ENCODE data around the gene EDDM13. TPM values are rescaled to one million over a fixed set of nuclear protein-coding genes. Genes with fewer than 3 reads are reported as not detected.
"Not testable (repeated sequence)": the region's sequence is repeated elsewhere in the genome, so short reads cannot be mapped to it uniquely, and the experiment has no call there.

Gene EDDM13
- total and polyA plus RNA-seq, 7 experiments from 2014 or later, result 1.3 to 3.0 TPM; not detected in 5

GRCh38 chr19:56321254-56321988, 48.9 kb downstream of the EDDM13 start:
- H3K4me1 Mint-ChIP-seq, result peaks cover 0 to 2% (median 0%) of the 10 kb centered on the region in 7 donors
- no peak overlapping the region for H3K27ac ChIP-seq (ENCODE audit: low read depth, low read length)
- intact Hi-C loops (cut with micrococcal nuclease), result no loop called here
- H3K36me3 Mint-ChIP-seq, result peaks cover 0 to 5% (median 0%) of the 10 kb centered on the region in 5 donors
- H3K9me3 ChIP-seq (ENCODE audit: control insufficient read depth in 2 of 3, low read length in 3 of 3), result no peaks in the 10 kb centered on the region
- H3K4me3 Mint-ChIP-seq, result no peak overlapping the region
- H3K27me3 ChIP-seq (ENCODE audit: control insufficient read depth in 2 of 2, insufficient read depth in 2 of 2, low read length in 2 of 2), result no peaks in the 10 kb centered on the region
- H3K4me3 ChIP-seq (ENCODE audit: low read length), result no peak overlapping the region
- POLR2A ChIA-PET, result no interaction called here
- H3K27ac Mint-ChIP-seq, result no peak overlapping the region
- no peaks in the 10 kb centered on the region for H3K36me3 ChIP-seq (ENCODE audit: control insufficient read depth in 2 of 3, insufficient read depth in 3 of 3, low read length in 3 of 3)
- no peaks in the 10 kb centered on the region for H3K4me1 ChIP-seq (ENCODE audit: control insufficient read depth in 2 of 2, insufficient read depth in 2 of 2, low read length in 2 of 2)
- CTCF ChIA-PET, result no interaction called here
- ATAC-seq, result no peak
- H3K27me3 Mint-ChIP-seq, result peaks cover 0 to 10% (median 4%) of the 10 kb centered on the region in 5 donors
- peaks cover 0 to 5% (median under 1%) of the 10 kb centered on the region in 11 donors for H3K9me3 Mint-ChIP-seq
- no peak for DNase-seq

GRCh38 chr19:56321989-56322440, 49.5 kb downstream of the EDDM13 start:
- H3K4me1 ChIP-seq (ENCODE audit: control insufficient read depth in 2 of 2, insufficient read depth in 2 of 2, low read length in 2 of 2), result no peaks in the 10 kb centered on the region
- POLR2A ChIA-PET, result no interaction called here
- intact Hi-C loops (cut with micrococcal nuclease), result no loop called here

GRCh38 chr19:56324436-56324835, 51.9 kb downstream of the EDDM13 start:
- H3K27ac ChIP-seq (ENCODE audit: low read depth, low read length), result no peak overlapping the region
- Mint-ChIP-seq H3K4me3 (no peak overlapping the region), H3K36me3 (peaks cover 0 to 5% (median 0%) of the 10 kb centered on the region in 5 donors), H3K27me3 (peaks cover 0 to 10% (median 4%) of the 10 kb centered on the region in 5 donors), H3K4me1 (peaks cover 0 to 2% (median 0%) of the 10 kb centered on the region in 7 donors), H3K9me3 (peaks cover 0 to 8% (median 4%) of the 10 kb centered on the region in 11 donors), H3K27ac (no peak overlapping the region)
- intact Hi-C loops (cut with micrococcal nuclease), result no loop called here
- POLR2A ChIA-PET, result no interaction called here
- CTCF ChIA-PET, result no interaction called here
- H3K36me3 ChIP-seq (ENCODE audit: control insufficient read depth in 2 of 3, insufficient read depth in 3 of 3, low read length in 3 of 3), result no peaks in the 10 kb centered on the region
- H3K4me3 ChIP-seq (ENCODE audit: low read length), result no peak overlapping the region
- no peaks in the 10 kb centered on the region for H3K27me3 ChIP-seq (ENCODE audit: control insufficient read depth in 2 of 2, insufficient read depth in 2 of 2, low read length in 2 of 2)
- DNase-seq, result no peak
- no peak for ATAC-seq
- H3K9me3 ChIP-seq (ENCODE audit: control insufficient read depth in 2 of 3, low read length in 3 of 3), result no peaks in the 10 kb centered on the region
- no peaks in the 10 kb centered on the region for H3K4me1 ChIP-seq (ENCODE audit: control insufficient read depth in 2 of 2, insufficient read depth in 2 of 2, low read length in 2 of 2)

More at GRCh38 chr19:56321989-56322440, 49.5 kb downstream of the EDDM13 start:
- Mint-ChIP-seq H3K4me3 (no peak overlapping the region), H3K4me1 (peaks cover 0 to 2% (median 0%) of the 10 kb centered on the region in 7 donors), H3K27me3 (peaks cover 0 to 10% (median 4%) of the 10 kb centered on the region in 5 donors), H3K27ac (no peak overlapping the region), H3K9me3 (peaks cover 0 to 5% (median 2%) of the 10 kb centered on the region in 11 donors), H3K36me3 (peaks cover 0 to 5% (median 0%) of the 10 kb centered on the region in 5 donors)
- no peak for DNase-seq
- CTCF ChIA-PET, result no interaction called here
- no peak overlapping the region for H3K4me3 ChIP-seq (ENCODE audit: low read length)
- no peaks in the 10 kb centered on the region for H3K27me3 ChIP-seq (ENCODE audit: control insufficient read depth in 2 of 2, insufficient read depth in 2 of 2, low read length in 2 of 2)
- peak; percentile 54 for ATAC-seq
- H3K36me3 ChIP-seq (ENCODE audit: control insufficient read depth in 2 of 3, insufficient read depth in 3 of 3, low read length in 3 of 3), result no peaks in the 10 kb centered on the region
- no peak overlapping the region for H3K27ac ChIP-seq (ENCODE audit: low read depth, low read length)
- no peaks in the 10 kb centered on the region for H3K9me3 ChIP-seq (ENCODE audit: control insufficient read depth in 2 of 3, low read length in 3 of 3)

GRCh38 chr19:56332695-56333094, 60.1 kb downstream of the EDDM13 start:
- peaks cover 0 to 8% (median 4%) of the 10 kb centered on the region in 5 donors for H3K27me3 Mint-ChIP-seq
- Histone ChIP-seq H3K4me1 (ENCODE audit: control insufficient read depth in 2 of 2, insufficient read depth in 2 of 2, low read length in 2 of 2) (no peaks in the 10 kb centered on the region), H3K4me3 (ENCODE audit: low read length) (no peak overlapping the region), H3K27ac (ENCODE audit: low read depth, low read length) (no peak overlapping the region), H3K9me3 (ENCODE audit: control insufficient read depth in 2 of 3, low read length in 3 of 3) (peaks cover 0 to 9% (median 0%) of the 10 kb centered on the region in 3 experiments), H3K27me3 (ENCODE audit: control insufficient read depth in 2 of 2, insufficient read depth in 2 of 2, low read length in 2 of 2) (no peaks in the 10 kb centered on the region), H3K36me3 (ENCODE audit: control insufficient read depth in 2 of 3, insufficient read depth in 3 of 3, low read length in 3 of 3) (no peaks in the 10 kb centered on the region)
- intact Hi-C loops (cut with micrococcal nuclease), result loop anchor here (1.0 to 2.0 kb wide), 6 partner anchors 79 to 266 kb away; no protein-coding TSS in a partner anchor
- CTCF ChIA-PET, result interaction anchor here (0.9 to 2.2 kb wide), 3 partner anchors 80 to 256 kb away, joined by 3 to 36 read pairs (median 9); no protein-coding TSS in a partner anchor
- H3K36me3 Mint-ChIP-seq, result peaks cover 0 to 7% (median 0%) of the 10 kb centered on the region in 5 donors
- peaks cover 0 to 55% (median 24%) of the 10 kb centered on the region in 11 donors for H3K9me3 Mint-ChIP-seq
- DNase-seq, result no peak
- H3K4me3 Mint-ChIP-seq, result no peak overlapping the region
- no peak overlapping the region for H3K27ac Mint-ChIP-seq
- no peak for ATAC-seq
- POLR2A ChIA-PET, result interaction anchor here (0.6 kb wide), 1 partner anchor 18 kb away, joined by 4 read pairs; the partner anchor contains the start of gene ZSCAN5A
- no peaks in the 10 kb centered on the region for H3K4me1 Mint-ChIP-seq

GRCh38 chr19:56333506-56333905, 61.0 kb downstream of the EDDM13 start:
- Mint-ChIP-seq H3K27ac (no peak overlapping the region), H3K4me3 (no peak overlapping the region), H3K4me1 (no peaks in the 10 kb centered on the region), H3K9me3 (peaks cover 0 to 63% (median 21%) of the 10 kb centered on the region in 11 donors), H3K27me3 (peaks cover 0 to 9% (median 4%) of the 10 kb centered on the region in 5 donors), H3K36me3 (peaks cover 0 to 7% (median 0%) of the 10 kb centered on the region in 5 donors)
- POLR2A ChIA-PET, result interaction anchor here (0.7 kb wide), 1 partner anchor 36 kb away, joined by 3 read pairs; no protein-coding TSS in a partner anchor
- intact Hi-C loops (cut with micrococcal nuclease), result loop anchor here (1.0 to 2.0 kb wide), 6 partner anchors 80 to 267 kb away; no protein-coding TSS in a partner anchor
- Histone ChIP-seq H3K27ac (ENCODE audit: low read depth, low read length) (no peak overlapping the region), H3K9me3 (ENCODE audit: control insufficient read depth in 2 of 3, low read length in 3 of 3) (peaks cover 0 to 9% (median 0%) of the 10 kb centered on the region in 3 experiments), H3K27me3 (ENCODE audit: control insufficient read depth in 2 of 2, insufficient read depth in 2 of 2, low read length in 2 of 2) (no peaks in the 10 kb centered on the region), H3K4me3 (ENCODE audit: low read length) (no peak overlapping the region), H3K4me1 (ENCODE audit: control insufficient read depth in 2 of 2, insufficient read depth in 2 of 2, low read length in 2 of 2) (no peaks in the 10 kb centered on the region), H3K36me3 (ENCODE audit: control insufficient read depth in 2 of 3, insufficient read depth in 3 of 3, low read length in 3 of 3) (no peaks in the 10 kb centered on the region)
- DNase-seq (peak in 5 of 9 donors; percentile 13 to 43 (median 32)), ATAC-seq (peak; percentile 76)
- CTCF ChIA-PET, result interaction anchor here (0.8 to 2.2 kb wide), 8 partner anchors 12 to 707 kb away, joined by 3 to 36 read pairs (median 4); no protein-coding TSS in a partner anchor

GRCh38 chr19:56335371-56335770, 62.8 kb downstream of the EDDM13 start:
- POLR2A ChIA-PET, CTCF ChIA-PET: not testable (repeated sequence)
- H3K9me3 Mint-ChIP-seq, result peaks cover 0 to 71% (median 19%) of the 10 kb centered on the region in 11 donors

More at GRCh38 chr19:56335371-56335770, 62.8 kb downstream of the EDDM13 start:
- H3K27ac Mint-ChIP-seq; H3K4me1 Mint-ChIP-seq; DNase-seq; H3K27me3 ChIP-seq (ENCODE audit: control insufficient read depth in 2 of 2, insufficient read depth in 2 of 2, low read length in 2 of 2); H3K27ac ChIP-seq (ENCODE audit: low read depth, low read length); H3K4me3 ChIP-seq (ENCODE audit: low read length); ATAC-seq; intact Hi-C loops (cut with micrococcal nuclease); H3K4me3 Mint-ChIP-seq; H3K4me1 ChIP-seq (ENCODE audit: control insufficient read depth in 2 of 2, insufficient read depth in 2 of 2, low read length in 2 of 2); H3K9me3 ChIP-seq (ENCODE audit: control insufficient read depth in 2 of 3, low read length in 3 of 3); H3K36me3 ChIP-seq (ENCODE audit: control insufficient read depth in 2 of 3, insufficient read depth in 3 of 3, low read length in 3 of 3): not testable (repeated sequence)
- Mint-ChIP-seq H3K27me3 (peaks cover 0 to 13% (median 10%) of the 10 kb centered on the region in 5 donors), H3K36me3 (peaks cover 0 to 12% (median 0%) of the 10 kb centered on the region in 5 donors)

Measured in naive thymus-derived CD4-positive, alpha-beta T cell (primary cell).